AG10803 (cell line): ENCODE data around the gene CCDC154.
"Not testable (repeated sequence)": the region's sequence is repeated elsewhere in the genome, so short reads cannot be mapped to it uniquely, and the experiment has no call there.

Experiments used
- DNase-seq: peaks from one replicate; pipeline ENCODE4 v3.0.0; 2010; ENCODE audit warnings: low read depth
- H3K4me3 ChIP-seq: 2 replicates; pipeline ENCODE4 v1.5.1; 2011; ENCODE audit warnings: mild to moderate bottlenecking, low read length, control low read depth
- CTCF ChIP-seq: conservative IDR thresholded peaks from 2 replicates; pipeline ENCODE4 v1.5.1; 2011; ENCODE audit warnings: mild to moderate bottlenecking, low read length, control low read depth, inconsistent platforms

The CCDC154 gene

GRCh38 chr16:1470481-1471251 is 26.3 kb upstream of the CCDC154 start:
- DNase-seq = peak; percentile 22
- no peak overlapping the region for H3K4me3 ChIP-seq
- TF ChIP-seq CTCF = no peak

- TF ChIP-seq CTCF = no peak
- H3K4me3 ChIP-seq = no peak overlapping the region
- DNase-seq = no peak
Measured at GRCh38 chr16:1469693-1470201, 25.4 kb upstream of the CCDC154 start.

DNA sequence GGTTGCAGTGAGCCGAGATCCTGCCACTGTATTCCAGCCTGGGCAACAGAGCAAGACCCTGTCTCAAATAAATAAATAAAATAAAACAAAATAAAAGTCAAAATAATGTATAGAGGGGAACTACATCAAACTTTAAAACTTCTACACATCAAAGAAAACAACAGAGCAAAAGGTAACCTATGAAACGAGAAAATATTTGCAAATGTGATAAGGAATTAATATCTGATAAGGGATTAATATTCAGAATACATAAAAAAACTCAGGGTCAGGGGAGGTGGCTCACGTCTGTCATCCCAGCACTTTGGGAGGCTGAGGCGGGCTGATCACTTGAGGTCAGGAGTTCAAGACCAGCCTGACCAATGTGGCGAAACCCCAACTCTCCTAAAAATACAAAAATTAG is 24.8 kb upstream of the CCDC154 start:
- not testable (repeated sequence) for H3K4me3 ChIP-seq, DNase-seq

GRCh38 chr16:1468426-1468810 is 24.1 kb upstream of the CCDC154 start:
- no peak for DNase-seq
- TF ChIP-seq CTCF = no peak
- H3K4me3 ChIP-seq = no peak overlapping the region

DNA sequence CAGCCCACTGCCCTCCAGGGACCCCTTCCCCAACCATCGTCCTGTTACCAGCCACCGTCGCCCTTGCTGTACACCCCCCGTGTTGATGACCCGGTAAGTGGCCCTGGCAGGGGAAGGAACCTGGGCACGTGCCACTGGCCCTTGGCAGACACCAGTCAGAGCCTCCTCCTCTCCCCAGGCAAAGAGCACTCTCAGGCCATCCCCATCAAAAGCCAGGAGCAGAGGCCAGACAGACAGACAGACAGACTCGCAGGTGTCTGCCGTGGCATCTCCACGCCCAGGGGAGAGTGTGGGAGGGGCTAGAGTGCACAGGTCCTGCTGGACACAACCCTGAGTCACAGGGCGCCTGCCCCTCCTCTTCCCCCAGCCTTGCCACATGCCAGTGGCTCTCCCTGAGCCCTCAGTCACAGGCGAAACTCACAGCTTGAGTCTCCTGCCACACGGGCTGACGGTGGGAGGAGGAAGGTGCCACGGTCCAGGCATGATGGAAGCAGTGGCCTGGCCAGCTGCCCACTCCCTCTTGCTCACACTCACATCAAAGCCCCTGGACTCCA is 22.7 kb upstream of the CCDC154 start:
- DNase-seq = no peak
- TF ChIP-seq CTCF = no peak
- H3K4me3 ChIP-seq = no peak overlapping the region

GRCh38 chr16:1466054-1466453 is 21.7 kb upstream of the CCDC154 start:
- no peak for TF ChIP-seq CTCF
- H3K4me3 ChIP-seq = no peak overlapping the region
- DNase-seq = no peak

GRCh38 chr16:1465567-1465915 is 21.2 kb upstream of the CCDC154 start:
- H3K4me3 ChIP-seq = no peak overlapping the region
- no peak for DNase-seq
- no peak for TF ChIP-seq CTCF
